Smooth muscle cell of the brain vasculature (primary cell): Measurements from ENCODE around the gene C3orf52.

Experiments
- DNase-seq: peaks from one replicate; pipeline ENCODE4 v3.0.0-alpha.2; 2012; ENCODE audit warnings: low read depth, low spot score

The C3orf52 gene

GRCh38 chr3:112086875-112087524 is 811 bp downstream of the C3orf52 start:
- no peak for DNase-seq

GRCh38 chr3:112087746-112088145 is 1.6 kb downstream of the C3orf52 start:
- DNase-seq = no peak

GRCh38 chr3:112088944-112089343 is 2.8 kb downstream of the C3orf52 start:
- DNase-seq = no peak

- DNase-seq = no peak
Observed at GRCh38 chr3:112089956-112090886, 4.0 kb downstream of the C3orf52 start.

GRCh38 chr3:112090887-112091586 is 4.8 kb downstream of the C3orf52 start:
- DNase-seq = no peak

GRCh38 chr3:112092496-112093179 is 6.4 kb downstream of the C3orf52 start:
- DNase-seq = no peak

GRCh38 chr3:112093180-112093522 is 7.0 kb downstream of the C3orf52 start:
- DNase-seq = no peak

GRCh38 chr3:112095731-112096130 is 9.5 kb downstream of the C3orf52 start:
- DNase-seq = no peak

GRCh38 chr3:112096176-112096575 is 10.0 kb downstream of the C3orf52 start:
- DNase-seq = no peak

- DNase-seq = peak; percentile 96
Observed at GRCh38 chr3:112097378-112097777, 11.2 kb downstream of the C3orf52 start.

GRCh38 chr3:112101916-112102315 is 15.7 kb downstream of the C3orf52 start:
- no peak for DNase-seq

GRCh38 chr3:112104774-112105173 is 18.6 kb downstream of the C3orf52 start:
- no peak for DNase-seq

- no peak for DNase-seq
Observed at GRCh38 chr3:112109322-112109721, 23.1 kb downstream of the C3orf52 start.

- DNase-seq = no peak
Observed at GRCh38 chr3:112111785-112112402, 25.7 kb downstream of the C3orf52 start.

GRCh38 chr3:112114576-112115160 is 28.5 kb downstream of the C3orf52 start:
- DNase-seq = no peak

GRCh38 chr3:112115161-112115739 is 29.1 kb downstream of the C3orf52 start:
- no peak for DNase-seq

GRCh38 chr3:112115806-112116383 is 29.7 kb downstream of the C3orf52 start:
- no peak for DNase-seq

- no peak for DNase-seq
Observed at GRCh38 chr3:112116748-112117186, 30.6 kb downstream of the C3orf52 start.

GRCh38 chr3:112117415-112117814 is 31.2 kb downstream of the C3orf52 start:
- DNase-seq = no peak
